Posterior cingulate gyrus (tissue), 11 donors: ENCODE measurements around the gene ITGB1BP1.
A peak's percentile ranks its signal among the peaks of the same experiment; 100 is the strongest.
"Not testable (repeated sequence)": the region's sequence is repeated elsewhere in the genome, so short reads cannot be mapped to it uniquely, and the experiment has no call there.

ENCODE experiments used
- DNase-seq, 10 donors: peaks; one replicate each; pipeline versions ENCODE4 v3.0.0 to v3.0.0-alpha.2; 2020 to 2021; ENCODE audit warnings: mixed read lengths in 3 of 10
- intact Hi-C: fragments of 100-400 bp; cut with DNase I; formaldehyde crosslinking; loops from one replicate; pipeline ENCODE4 v1.15.1; 2023

Gene ITGB1BP1

GRCh38 chr2:9401646-9402371 is 21.5 kb downstream of the ITGB1BP1 start:
- peak in 1 of 10 donors; percentile 77 for DNase-seq
- intact Hi-C loops: no loop called here

- intact Hi-C loops: no loop called here
- peak in 1 of 10 donors; percentile 78 for DNase-seq
Measured at GRCh38 chr2:9401059-9401547, 22.2 kb downstream of the ITGB1BP1 start.

DNA sequence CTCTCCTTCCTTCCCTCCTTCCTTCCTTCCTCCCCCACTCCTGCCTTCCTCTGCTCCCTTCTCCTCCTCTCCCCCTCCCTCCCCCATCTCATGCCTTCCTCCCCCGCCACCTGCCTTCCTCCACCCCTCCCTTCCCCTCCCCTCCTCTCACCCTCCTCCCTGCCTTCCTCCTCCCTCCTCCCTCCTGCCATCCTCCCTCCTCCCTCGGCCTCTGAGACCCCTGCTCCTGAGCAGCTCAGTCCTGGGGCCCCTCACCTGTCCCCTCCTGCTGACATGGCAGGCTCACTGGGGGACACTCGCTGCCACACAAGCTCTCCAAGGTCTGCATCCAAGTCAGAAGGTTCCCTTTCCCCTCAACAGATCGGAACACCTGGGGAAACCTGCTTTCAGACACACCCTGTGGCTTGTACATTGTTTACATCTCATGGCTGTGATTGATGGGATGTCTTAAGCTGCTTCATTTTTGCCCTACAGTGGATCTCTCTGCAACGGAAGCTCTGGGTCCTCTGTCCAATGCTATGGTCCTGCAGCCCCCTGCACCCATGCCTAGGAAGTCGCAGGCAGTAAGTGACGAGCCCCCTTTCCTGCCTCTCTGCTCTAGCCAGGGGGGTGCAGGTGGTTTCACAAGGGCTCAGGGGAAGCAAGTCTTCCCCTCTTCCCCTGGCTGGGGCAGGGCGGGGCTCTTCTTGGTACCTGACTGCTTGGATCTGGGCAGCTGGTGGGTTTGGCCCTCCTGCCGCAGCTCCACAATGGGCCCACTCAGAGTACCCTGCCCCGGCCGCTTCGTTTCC is 22.9 kb downstream of the ITGB1BP1 start:
- DNase-seq: peak in 1 of 10 donors; percentile 27
- intact Hi-C loops: no loop called here

DNA sequence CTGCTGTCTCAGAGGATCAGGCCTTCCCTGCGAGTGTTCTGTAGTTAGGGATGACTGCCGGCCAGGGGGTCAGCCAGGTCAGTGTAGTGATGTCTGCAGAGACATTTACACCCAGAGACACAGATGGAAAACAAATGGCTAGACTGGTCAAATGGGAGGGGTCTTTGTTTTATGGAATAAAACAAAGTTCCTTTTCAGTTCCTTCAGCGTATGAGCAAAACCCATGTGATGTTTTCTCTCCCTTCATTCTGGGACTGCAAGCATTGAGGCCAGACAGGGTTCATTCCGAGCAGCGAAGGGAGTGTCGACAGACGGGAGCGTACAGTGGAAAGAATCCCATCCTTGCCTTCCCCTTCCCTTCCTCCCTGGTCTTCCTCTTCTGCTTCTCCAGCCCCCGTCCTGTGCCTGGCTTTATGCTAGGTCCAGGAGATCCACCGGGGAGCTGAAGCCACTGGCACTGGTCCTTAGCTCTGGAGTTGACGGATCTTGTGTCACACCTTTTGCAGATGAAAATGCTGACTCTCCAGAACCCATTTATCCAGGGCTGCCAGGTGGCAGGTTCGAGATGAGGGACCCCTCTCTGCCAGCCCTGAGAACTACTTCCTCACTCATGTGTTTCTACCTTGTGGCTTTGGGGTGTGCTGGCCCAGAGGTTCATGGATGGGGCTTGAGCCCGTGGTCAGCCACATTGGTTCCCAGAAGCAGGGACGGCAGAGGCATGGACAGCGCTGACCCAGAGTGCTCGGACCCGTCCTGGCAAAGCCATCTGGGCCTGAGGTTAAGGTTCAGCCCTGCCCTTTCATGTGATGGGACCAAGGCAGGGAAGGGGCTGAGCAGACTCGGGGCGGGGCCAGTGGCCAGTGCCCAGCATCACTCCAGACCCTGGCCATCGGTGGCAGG is 24.2 kb downstream of the ITGB1BP1 start:
- peak in 1 of 10 donors; percentile 69 for DNase-seq
- intact Hi-C loops: no loop called here

DNA sequence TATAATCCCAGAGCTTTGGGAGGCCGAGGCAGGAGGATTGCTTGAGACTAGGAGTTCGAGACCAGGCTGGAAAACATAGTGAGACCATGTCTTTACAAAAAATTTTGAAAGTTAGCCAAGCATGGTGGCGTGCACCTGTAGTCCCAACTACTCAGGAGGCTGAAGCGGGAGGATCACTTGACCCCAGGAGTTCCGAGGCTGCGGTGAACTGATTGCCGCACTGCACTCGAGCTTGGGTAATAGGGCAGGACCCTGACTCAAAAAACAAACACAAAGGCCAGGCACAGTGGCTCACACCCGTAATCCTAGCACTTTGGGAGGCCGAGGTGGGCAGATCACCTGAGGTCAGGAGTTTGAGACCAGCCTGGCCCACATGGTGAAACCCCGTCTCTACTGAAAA is 25.1 kb downstream of the ITGB1BP1 start:
- intact Hi-C loops, DNase-seq: not testable (repeated sequence)

DNA sequence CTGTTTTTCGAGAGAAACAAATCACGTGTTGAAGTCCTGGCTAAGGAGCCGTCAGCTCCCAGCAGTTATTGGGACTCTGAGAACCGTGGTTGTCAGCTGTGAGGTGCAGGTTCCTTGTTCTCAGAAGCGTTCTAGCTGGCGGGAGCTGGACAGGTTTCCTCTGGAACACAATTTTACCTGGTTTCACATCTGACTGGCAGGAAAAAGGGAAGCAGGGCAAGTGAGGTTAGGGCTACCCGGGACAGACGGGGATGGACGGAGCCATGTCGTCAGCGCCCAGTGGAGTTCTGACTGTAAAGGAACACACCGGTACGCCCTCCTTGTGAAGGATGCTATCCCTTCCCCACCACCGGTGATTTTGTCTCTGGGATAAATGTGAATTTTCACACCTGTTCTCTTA is 26.1 kb downstream of the ITGB1BP1 start:
- peak in 1 of 10 donors; percentile 77 for DNase-seq
- intact Hi-C loops: no loop called here

- peak in 1 of 10 donors; percentile 70 for DNase-seq
- intact Hi-C loops: no loop called here
Measured at GRCh38 chr2:9394816-9395215, 28.5 kb downstream of the ITGB1BP1 start.

- intact Hi-C loops: no loop called here
- peak in 2 of 10 donors; percentile 74 to 82 for DNase-seq
Measured at GRCh38 chr2:9392898-9393765, 30.2 kb downstream of the ITGB1BP1 start.

DNA sequence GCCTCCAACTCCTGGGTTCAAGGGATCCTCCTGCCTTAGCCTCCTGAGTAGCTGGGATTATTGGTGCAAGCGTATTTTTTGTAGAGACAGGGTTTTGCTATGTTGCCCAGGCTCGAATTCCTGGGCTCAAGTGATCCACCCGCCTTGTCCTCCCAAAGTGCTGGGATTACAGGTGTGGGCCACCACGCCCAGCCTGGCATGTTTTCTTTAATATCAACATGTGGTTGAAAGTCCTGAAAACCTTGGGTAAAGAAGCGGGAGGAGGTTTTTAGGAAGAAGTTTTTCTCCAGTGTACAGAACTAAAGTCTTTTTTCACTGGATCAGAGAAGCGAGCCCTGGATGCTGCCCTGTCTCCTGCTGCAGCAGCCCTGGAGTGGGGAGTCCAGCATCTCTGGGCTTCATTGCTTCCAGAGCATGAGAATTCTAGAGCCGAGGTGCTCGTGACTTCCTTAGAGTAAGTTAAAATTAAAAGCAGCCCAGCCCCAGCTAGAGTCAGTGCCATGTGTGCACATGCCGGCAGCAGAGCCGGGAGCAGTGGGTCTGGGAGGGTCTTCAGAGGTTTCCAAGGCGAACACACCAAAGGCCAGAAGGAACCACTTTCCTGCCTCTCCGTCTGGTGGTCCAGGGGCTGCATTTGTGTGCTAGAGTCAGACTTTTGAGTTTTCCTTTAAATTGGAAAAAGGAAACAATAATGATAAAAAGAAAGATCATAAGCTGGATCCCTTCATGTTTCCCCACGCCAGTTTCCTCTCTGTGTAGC is 31.2 kb downstream of the ITGB1BP1 start:
- DNase-seq: peak in 1 of 10 donors; percentile 73
- intact Hi-C loops: no loop called here

- intact Hi-C loops: no loop called here
- DNase-seq: peak in 2 of 10 donors; percentile 70 to 78
Measured at GRCh38 chr2:9390991-9391390, 32.3 kb downstream of the ITGB1BP1 start.

- peak in 1 of 10 donors; percentile 52 for DNase-seq
- intact Hi-C loops: no loop called here
Measured at GRCh38 chr2:9390151-9390850, 33.0 kb downstream of the ITGB1BP1 start.

- DNase-seq: peak in 2 of 10 donors; percentile 77 to 86
- intact Hi-C loops: no loop called here
Measured at GRCh38 chr2:9388950-9389911, 34.1 kb downstream of the ITGB1BP1 start.

GRCh38 chr2:9388199-9388681 is 35.1 kb downstream of the ITGB1BP1 start:
- peak in 1 of 10 donors; percentile 42 for DNase-seq
- intact Hi-C loops: no loop called here

DNA sequence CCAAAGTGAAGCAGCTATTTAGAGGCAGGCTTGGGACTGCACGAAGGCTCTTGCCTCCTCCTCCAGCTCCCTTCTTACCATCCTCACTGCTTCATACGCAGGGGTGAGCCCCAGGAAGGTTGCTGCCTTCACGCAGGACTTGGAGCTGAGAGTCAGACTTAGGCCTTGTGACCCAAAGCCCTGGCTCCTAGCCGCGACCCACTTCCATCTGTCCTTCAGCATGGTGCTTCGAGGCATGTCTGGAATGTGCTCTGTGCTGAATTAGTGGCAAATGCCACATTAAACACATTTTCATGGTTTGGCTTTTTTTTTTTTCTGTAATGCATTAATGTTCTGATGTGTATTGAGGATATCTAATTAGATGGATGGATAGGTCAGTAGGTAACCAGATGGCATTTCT is 37.5 kb downstream of the ITGB1BP1 start:
- intact Hi-C loops: no loop called here
- peak in 1 of 10 donors; percentile 30 for DNase-seq

DNA sequence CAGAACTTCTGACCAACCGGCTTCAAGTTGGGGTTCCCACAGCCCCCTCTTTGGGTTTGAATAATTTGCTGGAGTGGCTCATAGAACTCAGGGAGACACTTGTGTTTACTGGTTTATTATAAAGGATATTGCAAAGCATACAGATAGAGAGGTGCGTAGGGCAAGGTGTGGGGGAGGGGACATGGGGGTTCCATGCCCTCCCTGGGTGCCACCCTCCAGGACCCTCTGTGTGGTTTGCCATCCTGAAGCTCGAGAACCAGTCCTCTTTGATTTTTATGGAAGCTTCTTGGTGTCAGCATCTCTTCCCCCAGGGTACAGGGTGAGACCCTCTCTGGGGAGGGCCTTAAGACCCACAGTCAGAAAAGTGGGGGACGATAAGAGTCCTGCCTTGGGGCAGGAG is 38.8 kb downstream of the ITGB1BP1 start:
- peak in 1 of 10 donors; percentile 61 for DNase-seq
- intact Hi-C loops: no loop called here

GRCh38 chr2:9382604-9383235 is 40.6 kb downstream of the ITGB1BP1 start:
- no peak for DNase-seq
- intact Hi-C loops: no loop called here
